ENCODE results near the gene DPP6.

Gene DPP6

DNA sequence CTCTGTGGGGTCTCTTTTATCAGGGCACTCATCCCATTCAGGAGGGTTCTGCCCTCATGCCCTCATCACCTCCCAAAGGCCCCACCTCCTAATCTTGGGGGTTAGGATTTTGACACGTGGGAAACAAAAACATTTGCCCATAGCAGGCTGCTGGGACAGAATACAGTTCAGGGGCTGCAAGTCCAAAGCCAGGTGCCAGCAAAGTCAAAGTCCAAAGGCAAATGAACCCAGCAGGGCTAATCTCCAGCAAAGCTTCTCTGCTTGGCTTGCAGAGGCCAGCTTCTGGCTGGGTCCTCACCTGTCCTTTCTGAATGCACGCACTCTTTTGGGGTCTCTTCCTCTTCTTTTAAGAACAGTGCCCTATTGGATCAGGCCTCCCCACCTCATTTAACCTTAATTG lies 359.9 kb downstream of the DPP6 start:
- DNase-seq (ENCODE audit: low read depth), result no peak

DNA sequence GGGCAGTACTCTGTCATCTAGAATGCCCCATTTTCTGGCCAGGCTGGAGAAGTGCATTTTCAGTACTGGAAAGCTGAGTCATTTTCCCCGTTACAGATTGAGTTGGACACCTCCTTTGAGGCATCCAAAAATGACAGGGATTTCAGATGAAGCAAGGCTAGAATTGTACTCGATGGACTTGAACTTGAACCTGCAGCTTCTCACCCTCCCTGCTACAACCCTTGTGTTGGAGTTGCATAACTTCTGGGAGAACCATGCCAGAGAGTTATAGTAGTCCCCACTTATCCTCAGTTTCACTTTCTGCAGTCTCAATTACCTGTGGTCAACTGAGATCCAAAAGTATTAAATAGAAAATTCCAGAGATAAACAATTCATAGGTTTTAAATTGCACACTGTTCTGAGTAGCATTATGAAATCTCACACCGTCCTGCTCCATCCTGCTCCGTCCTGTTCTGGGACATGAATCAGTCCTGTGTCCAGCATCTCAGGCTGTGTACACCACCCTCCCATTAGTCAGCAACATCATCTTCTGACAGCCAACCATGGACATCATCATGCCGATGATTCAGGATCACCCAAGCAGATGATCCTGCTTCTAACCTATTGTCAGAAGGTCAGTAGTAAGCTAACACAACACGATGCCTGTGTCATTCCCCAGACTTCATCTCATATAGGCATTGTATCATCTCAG lies 363.7 kb downstream of the DPP6 start:
- no peak for DNase-seq (ENCODE audit: low read depth)

DNA sequence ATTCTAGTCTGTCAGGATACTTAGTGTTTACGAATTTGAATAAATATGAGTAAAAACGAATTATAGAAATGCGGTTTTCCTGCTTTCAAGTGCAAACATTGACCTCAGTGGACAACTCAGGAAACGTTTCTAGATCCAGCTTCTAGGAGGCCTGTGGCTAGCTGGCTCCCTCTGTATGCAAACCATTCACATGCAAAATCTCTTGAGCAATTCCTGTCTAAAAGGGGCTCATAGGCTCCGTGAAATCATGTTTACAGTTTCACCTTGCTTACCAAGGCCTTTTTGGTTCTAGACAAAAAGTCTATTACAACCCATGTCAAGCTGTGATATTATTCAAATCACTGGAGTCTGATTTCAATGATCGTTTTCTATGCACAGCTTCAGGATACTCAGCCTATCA lies 364.5 kb downstream of the DPP6 start:
- no peak for DNase-seq (ENCODE audit: low read depth)

DNA sequence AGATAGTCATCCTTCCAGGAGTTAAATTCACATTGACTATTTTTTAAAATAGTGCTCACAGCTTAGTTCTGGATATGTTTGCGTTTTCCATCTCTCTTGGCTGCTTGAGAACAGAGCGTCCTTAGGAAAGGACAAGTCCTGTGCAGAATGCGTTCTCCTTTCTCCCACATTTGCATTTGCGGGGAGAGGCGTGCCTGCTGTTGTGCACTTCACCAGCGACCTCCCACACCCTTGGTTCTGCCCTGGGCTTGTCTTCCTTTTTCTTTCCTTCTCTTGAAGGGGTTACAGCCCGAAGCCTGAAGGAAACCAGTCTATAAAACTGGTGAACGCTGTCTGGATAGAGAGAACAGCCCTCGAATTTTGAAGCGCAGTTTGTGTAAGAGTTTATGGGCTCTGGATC lies 367.1 kb downstream of the DPP6 start:
- DNase-seq (ENCODE audit: low read depth), result no peak

DNA sequence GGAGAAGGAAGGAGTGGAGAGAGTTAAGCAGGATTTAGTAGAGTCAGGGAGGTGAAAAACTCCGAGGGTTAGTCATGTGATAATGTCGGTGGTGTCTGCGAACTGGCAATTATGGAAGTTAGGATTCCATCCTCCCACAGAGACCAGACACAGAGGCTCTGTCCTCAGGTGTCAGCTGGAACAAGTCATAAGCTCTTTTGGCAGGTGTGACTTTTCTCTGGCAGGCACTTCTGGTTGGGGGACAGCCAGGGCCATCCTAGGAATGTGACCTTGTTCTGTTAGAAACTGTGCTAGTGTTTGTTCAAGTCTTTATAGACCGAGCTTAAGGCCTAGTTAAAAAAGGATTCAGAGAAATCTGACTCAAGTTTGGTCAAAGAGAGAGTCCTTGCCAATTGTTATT lies 371.0 kb downstream of the DPP6 start:
- DNase-seq (ENCODE audit: low read depth), result no peak

DNA sequence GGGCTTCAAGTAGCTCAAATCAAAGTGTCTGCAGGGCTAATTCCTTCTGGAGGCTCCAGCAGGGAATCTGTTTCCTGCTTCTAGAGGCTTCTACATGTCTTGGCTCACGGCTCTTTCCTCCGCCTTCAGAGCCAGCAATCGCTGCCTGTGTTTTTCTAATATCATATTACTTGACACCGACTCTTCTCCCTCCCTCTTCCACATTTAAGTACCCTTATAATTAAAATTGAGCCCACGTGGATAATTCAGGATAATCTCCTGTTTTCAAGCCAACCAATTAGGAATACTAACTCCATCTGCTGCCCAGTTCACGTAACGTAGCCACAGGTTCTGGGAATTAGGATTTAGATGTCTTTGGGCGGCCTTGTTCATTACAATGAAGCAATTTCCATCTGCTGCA lies 372.2 kb downstream of the DPP6 start:
- DNase-seq (ENCODE audit: low read depth), result no peak

DNA sequence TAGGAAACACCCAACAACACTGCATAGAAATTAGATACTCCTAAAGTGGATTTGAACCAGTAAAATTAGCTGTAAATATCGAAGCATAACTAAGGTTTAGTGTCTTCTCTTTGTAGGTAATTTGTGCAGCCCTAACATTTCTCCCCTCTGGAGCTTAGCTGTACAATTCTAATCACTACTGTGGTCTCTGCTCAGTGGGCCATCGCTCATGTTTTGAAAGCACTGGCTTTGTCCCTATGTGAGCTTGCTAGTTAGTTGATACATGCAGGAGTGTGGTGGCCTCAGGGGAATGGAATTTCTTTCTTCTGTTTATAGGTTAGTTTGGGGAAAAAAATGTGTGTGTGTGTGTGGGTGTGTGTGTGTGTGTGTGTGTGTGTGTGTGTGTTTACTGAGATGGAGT lies 373.1 kb downstream of the DPP6 start:
- DNase-seq (ENCODE audit: low read depth), result no peak

DNA sequence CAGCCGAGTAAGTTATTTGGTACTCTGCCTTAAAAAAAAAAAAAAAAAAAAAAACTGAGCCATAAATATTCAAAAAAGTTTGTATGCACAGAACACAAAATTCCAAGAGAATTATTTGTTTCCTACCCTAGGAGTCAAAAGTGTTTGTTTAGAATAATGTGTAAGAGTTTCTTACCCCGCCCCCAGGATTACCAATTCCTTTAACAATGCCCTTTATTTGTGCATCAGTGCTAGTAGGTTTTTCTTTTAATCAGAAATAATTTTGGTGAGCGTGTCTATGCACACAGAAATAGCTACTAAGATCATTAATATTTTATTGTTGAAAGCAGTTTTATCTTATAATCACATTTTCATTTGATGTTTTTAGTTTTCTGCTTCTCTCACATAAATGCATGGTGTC lies 374.6 kb downstream of the DPP6 start:
- no peak for DNase-seq (ENCODE audit: low read depth)

DNA sequence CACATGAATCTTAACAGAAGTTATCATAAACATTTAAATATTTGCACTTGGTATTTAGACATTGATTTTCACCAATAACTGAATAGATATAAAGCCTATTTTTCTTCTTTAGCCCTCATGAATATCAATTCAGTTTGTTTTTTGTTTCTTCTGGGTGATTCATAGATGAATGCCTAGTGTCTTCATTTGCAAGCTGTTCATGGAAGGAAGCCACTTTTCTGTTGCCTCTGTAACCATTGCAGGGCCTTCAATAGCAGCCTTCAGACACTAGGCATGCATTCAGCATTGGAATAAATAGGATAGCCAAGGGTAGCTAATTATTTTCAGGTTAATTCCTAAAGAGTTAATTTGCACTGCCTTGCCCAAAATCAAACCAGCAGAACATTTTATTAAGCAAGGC lies 375.3 kb downstream of the DPP6 start:
- no peak for DNase-seq (ENCODE audit: low read depth)

DNA sequence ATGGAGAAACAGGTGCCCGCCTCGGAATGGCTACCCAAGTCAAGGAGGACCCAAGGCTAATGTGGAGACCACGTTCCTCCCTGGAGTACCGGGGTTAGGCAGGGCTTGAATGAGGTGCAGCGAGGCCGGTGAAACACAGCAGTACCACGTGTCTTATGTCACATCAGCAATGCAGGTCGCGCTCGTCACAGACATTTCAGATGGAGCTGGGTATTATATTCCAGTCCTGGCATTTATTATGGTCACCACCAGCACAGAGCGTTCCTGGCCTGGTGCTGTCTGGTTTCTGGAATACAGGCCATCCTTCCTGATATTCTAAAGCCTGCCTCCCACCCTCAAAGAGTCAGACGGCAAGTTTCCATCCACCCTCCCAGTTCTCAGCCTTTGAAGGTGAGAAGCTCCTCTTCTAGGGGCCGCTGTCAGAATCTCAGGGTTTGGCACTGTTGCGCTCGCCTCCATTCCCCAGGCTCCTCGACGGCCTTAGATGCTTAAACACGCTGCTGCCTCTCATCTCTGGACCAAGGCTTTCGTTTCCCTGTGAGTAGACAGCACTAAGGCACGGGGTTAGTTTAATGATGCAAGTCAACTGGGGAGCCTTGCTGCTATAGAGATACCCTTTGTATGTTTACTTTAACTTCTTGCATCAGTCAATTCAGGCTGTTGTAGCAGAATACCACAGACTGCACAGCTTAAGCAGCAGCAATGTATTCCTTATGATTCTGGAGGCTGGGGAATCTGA lies 377.6 kb downstream of the DPP6 start:
- DNase-seq (ENCODE audit: low read depth), result no peak

DNA sequence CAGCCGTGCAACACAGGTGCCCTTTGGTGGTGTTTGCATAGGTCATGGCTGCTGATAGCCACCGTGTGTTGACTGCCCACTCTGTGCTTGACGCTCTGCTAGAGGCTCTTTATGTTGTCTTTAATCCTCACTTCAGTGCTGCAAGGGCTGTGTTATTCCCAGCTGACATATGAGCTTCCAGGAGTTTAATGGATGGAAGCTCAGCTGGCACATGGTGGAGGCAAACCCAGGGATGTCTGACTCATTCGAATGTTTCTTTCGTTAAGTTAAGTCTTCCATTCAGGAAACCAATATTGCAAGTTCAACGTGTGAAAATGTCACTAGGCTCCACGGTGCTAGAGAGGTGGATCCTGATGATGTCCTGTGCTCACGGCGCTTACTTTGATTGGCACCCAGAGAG lies 378.4 kb downstream of the DPP6 start:
- DNase-seq (ENCODE audit: low read depth), result no peak

DNA sequence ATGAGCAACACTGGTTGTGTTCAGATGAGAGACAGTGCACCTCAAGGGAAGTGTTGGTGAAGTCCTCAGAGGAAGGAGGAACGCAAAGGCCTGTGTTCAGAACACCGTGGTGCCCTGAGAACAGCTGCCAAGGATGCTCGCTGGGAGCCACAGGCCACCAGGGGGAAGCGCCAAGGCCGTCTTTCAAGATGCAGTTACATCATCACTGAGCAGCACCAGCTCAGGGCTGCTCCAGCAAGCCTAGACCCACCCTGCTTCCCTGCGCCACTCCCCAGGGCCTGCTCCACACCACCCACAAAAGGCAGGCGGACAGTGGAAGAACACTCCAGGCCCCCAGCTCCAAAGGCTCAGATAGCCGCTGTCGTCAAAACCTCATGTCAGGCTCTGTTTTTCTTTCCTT lies 378.8 kb downstream of the DPP6 start:
- DNase-seq (ENCODE audit: low read depth), result no peak

DNA sequence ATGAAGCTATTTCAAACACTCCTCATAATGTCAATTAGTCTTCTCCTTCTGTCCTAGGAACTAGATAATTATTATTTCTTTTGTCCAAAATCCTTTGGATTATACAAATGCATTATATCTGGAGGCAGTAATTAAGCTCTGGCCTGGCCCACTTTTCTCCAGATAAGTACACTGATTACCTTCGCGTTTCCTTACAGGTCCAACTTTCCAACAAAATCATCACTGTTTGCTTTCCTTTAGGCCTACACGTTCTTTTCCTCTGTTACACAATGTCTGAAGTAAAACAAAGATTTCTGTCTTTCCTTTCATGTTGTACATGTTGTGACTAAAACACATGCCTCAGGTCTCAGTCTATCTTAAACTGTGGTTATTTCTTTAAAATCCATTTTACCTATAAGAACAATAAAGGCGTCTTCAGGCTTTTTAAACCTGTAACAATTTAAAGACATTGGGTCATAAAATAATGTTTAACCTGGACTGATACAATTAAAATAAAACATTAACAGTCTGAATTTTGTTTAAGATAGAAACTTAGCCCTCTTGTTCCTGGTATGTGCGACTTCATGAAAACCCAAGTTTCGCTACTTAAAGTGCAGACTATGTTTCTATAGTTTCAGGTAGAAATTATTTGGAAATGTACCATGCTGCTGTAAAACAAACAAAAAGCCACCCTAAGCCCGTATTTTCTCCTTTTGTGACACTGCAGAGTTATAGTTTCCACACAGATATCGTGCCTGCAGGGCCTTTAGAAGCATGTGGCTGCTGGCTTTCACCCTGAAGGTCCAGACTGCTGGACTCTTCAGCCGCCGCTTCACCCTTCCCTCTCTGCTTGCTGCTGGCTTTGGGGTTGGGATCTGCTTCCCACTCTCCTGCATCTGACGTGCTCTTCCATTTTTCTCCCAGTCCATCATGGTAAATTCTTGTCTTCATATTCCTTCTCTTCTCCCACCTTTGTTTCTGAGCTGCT lies 381.7 kb downstream of the DPP6 start:
- DNase-seq (ENCODE audit: low read depth), result no peak

DNA sequence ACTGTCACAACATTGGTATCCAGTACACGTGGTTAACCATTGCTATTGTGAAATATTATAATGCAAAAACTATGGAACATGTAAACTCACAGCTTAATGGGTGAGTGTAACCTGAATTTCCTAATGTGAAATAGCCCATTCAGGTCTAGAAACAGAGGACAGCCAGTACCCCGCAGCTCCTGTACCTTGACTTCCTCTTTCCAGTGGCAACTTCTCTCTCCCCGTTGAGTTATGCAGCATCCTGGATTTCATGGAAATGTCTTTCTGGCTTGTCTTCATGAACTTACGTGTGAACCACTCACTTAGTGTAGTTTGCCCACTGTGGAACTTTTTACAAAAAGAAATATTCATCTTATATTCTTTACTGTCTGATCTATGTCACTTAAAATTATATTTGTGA lies 384.4 kb downstream of the DPP6 start:
- DNase-seq (ENCODE audit: low read depth), result no peak

DNA sequence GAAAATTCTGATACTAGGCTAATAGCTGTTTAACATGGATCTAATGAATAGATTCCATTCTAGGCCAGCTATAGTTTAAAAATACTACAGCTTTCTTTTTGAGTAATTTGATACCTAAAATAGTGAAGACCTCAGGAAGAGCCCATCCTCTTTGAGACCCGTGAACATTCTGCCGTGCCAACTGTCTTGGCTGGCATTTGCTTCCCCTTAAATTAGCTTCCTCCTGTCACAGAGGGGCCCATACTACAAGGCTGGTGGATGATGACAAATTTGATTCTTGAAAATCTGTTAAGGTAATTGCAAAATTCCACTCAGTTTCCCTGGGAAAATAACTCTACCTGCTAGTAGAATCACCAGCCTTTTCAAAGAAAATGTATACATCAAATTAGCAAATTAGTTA lies 385.0 kb downstream of the DPP6 start:
- no peak for DNase-seq (ENCODE audit: low read depth)

DNA sequence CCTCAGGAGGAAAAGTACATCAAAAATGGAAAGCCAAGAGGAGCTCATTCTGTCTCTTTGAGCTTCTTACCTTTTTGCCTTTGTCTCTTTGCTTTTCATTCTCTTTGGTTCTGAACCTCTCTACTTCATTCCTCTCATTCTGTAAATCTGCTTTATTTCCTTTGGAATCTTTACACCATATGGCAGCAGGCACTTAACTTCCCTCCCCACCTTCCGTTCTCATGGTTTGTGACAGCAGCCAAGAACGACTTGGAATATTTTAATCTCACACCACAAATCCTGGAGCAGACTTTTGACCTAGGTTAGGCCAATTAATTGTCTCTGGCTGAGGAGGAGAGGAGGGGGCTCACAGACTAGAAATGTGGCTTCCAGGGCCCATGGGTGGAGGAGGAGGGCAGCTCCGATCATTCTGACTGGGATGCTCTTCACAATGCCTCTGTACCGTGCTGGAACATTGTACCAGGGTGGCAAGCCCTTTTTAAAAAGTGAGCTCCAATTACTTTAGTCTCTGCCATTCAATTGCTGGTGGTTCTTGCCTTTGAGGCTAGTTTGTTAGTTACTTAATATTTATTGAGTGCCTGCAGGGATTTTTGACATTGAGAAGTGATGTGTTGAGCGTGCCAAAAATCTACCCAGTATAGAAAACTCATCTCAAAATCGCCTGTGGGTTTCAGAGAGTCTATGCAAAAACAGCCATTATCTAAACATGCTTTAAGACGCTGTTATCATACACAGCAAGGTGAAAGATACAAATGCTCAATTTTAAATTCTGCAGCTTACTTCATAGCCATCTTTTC lies 386.6 kb downstream of the DPP6 start:
- DNase-seq (ENCODE audit: low read depth), result no peak

DNA sequence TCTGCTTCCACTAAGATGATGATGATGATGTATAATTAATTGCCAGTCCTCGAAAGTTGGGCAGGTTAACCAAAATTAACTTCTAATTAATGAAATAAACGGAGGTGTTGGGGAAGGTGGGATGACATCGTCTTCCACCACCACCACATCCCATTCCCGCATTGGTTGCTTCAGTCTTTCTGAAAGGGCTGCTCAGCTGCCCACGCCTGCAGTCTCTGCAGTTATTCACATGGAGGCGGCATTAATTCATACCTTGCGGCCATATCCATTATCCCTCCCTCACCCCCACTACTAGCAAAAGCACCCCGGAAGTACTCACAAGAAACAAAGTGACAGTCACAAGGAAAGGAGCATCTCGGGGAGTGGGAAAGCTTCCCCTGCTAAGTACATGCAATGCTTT lies 387.9 kb downstream of the DPP6 start:
- DNase-seq (ENCODE audit: low read depth), result no peak

DNA sequence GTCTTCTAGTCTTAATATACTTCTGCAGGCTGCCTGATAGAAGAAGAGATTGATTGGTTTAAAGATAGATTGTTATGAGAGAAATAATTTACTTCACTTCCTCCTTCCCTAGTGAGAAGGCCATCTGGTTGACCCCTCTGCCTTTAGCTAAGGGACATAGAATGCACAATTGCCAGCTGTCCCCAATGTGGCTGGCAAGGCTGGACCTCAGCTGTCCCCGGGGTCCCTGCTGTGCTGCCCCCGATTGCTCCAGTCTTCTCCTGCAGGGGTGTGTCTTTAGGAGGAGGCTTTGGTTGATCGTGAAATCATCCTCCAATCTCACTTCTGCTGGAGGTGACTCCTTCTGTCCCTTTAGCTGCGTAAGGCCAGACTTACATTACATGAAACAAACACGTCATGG lies 388.5 kb downstream of the DPP6 start:
- DNase-seq (ENCODE audit: low read depth), result no peak

DNA sequence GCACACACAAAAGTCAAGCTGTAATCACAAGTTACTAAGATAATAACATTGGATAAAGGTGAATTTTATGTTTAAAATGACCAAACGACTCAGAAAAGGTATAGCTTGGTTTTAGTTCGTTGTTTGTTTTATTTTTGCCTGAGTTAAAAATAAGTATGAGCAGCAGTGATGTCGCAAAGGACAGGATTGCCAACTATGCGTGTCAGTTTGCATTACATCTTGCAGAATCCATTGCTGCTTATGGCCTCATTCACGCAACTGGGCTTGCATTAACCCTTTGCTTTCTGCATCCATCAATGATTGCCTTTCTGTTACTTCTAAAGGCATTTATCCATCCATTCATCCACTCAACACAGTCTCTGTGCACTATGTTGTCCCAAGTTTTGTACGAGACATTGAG lies 389.6 kb downstream of the DPP6 start:
- DNase-seq (ENCODE audit: low read depth), result no peak

DNA sequence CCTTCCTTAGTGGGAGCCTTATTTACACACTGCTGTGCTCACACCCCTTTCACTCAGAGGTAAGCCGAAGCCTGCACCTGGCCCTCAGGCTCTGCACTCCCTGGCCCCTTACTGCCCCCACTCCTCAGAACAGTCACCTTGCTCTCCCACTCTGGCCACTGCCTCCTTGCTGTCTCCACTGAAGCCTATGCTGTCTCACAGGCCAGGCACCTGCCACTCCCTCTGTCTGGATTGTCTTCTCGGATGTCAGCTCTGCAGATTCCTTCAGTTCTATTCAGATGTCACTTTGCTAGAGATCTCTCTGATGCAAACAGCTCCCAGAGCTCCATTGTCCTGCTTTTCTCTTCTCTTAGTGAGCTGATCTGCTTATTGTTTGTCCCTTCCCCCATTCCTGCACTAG lies 390.7 kb downstream of the DPP6 start:
- no peak for DNase-seq (ENCODE audit: low read depth)

DNA sequence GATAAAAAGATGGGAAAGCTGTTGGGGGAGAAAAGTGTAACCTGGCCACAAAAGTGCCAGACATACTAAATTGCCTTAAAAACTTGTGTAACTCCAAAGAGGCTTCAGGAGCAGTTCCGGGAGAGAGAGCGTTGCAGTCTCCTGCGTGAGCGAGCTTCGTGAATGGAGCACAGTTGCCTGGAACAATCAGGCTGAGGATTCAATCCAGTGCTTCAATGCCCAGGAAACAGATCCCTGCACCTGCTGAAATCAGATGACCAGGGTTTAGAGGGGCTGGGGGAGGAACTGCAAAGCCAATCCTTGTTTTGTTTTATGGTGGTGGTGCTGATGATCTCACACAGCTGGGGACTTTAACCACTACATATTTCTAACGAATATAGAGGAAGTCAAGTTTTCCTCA lies 398.3 kb downstream of the DPP6 start:
- no peak for DNase-seq (ENCODE audit: low read depth)
